RWPE2 (cell line): ENCODE data around the gene TBX15.
A peak's percentile ranks its signal among the peaks of the same experiment; 100 is the strongest.

ENCODE experiments used
- ATAC-seq: fragments of 200-7000 bp; cut with Tn5 transposase; 3 replicates; pipeline ENCODE4 v1.9.1; 2021; ENCODE audit warnings: low read depth
- DNase-seq: peaks from one replicate; pipeline ENCODE4 v3.0.0-alpha.2; 2020; ENCODE audit warnings: low spot score
- H3K27ac ChIP-seq: fragments of 450-650 bp; 2 replicates; pipeline ENCODE4 v1.5.1; 2017; ENCODE audit warnings: mild to moderate bottlenecking; ENCODE audit not compliant: poor library complexity, severe bottlenecking
- H3K27me3 ChIP-seq: fragments of 250-450 bp; sonication (Bioruptor Pico); 2 replicates; pipeline ENCODE4 v1.5.1; 2021; ENCODE audit warnings: mild to moderate bottlenecking, moderate library complexity; ENCODE audit not compliant: insufficient read depth, poor library complexity, severe bottlenecking
- H3K36me3 ChIP-seq: fragments of 250-450 bp; sonication (Bioruptor Pico); 2 replicates; pipeline ENCODE4 v1.5.1; 2020; ENCODE audit warnings: low read depth, mild to moderate bottlenecking, moderate library complexity
- H3K4me1 ChIP-seq: fragments of 250-450 bp; sonication (Bioruptor Pico); 2 replicates; pipeline ENCODE4 v1.5.1; 2021; ENCODE audit warnings: mild to moderate bottlenecking, moderate library complexity; ENCODE audit not compliant: insufficient read depth, poor library complexity, severe bottlenecking
- H3K4me3 ChIP-seq: fragments of 250-450 bp; sonication (Bioruptor Pico); 2 replicates; pipeline ENCODE4 v1.5.1; 2021; ENCODE audit warnings: mild to moderate bottlenecking, moderate library complexity; ENCODE audit not compliant: severe bottlenecking
- H3K9me3 ChIP-seq: fragments of 250-450 bp; sonication (Bioruptor Pico); 2 replicates; pipeline ENCODE4 v1.5.1; 2021; ENCODE audit warnings: mild to moderate bottlenecking, moderate library complexity; ENCODE audit not compliant: severe bottlenecking
- TF ChIP-seq, protein P1 (sequence below): fragments of 450-650 bp; IDR thresholded peaks from one replicate; pipeline ENCODE4 v1.5.1; 2017; ENCODE audit warnings: mild to moderate bottlenecking, moderate library complexity; ENCODE audit not compliant: poor library complexity, severe bottlenecking

The TBX15 gene

DNA sequence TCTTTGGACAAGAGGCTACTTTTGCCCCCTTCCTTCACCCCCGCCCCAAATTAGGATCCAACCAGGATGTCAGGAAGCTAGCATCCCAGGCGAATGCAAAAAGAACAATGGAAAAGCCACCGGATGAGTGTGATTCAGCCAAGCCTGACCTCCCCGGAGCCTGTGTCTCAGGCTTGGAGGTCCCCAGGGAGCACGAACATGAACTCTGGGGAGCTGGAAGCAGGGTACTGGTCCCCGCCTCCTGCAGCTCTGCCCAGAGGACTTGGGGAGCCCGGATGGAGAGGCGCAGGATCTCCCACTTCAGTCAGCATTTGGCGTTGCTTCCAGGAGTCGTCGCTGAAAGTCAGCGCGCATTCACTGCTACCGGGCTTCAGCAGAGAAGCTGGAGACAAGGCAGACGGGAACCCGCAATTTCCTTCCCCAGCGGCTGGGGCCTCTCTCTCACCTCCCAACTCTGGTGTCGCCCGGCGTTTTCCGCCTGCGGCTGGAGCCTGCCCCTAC, 1.8 kb upstream of the TBX15 start:
- no peaks in the 10 kb centered on the region for H3K9me3 ChIP-seq
- H3K27ac ChIP-seq: no peak overlapping the region
- H3K4me3 ChIP-seq: no peak overlapping the region
- no peaks in the 10 kb centered on the region for H3K36me3 ChIP-seq
- ATAC-seq (no peak), DNase-seq (no peak)
- H3K27me3 ChIP-seq: peaks cover 100% of the 10 kb centered on the region
- TF ChIP-seq, protein P1, sequence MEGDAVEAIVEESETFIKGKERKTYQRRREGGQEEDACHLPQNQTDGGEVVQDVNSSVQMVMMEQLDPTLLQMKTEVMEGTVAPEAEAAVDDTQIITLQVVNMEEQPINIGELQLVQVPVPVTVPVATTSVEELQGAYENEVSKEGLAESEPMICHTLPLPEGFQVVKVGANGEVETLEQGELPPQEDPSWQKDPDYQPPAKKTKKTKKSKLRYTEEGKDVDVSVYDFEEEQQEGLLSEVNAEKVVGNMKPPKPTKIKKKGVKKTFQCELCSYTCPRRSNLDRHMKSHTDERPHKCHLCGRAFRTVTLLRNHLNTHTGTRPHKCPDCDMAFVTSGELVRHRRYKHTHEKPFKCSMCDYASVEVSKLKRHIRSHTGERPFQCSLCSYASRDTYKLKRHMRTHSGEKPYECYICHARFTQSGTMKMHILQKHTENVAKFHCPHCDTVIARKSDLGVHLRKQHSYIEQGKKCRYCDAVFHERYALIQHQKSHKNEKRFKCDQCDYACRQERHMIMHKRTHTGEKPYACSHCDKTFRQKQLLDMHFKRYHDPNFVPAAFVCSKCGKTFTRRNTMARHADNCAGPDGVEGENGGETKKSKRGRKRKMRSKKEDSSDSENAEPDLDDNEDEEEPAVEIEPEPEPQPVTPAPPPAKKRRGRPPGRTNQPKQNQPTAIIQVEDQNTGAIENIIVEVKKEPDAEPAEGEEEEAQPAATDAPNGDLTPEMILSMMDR: no peak
- H3K4me1 ChIP-seq: no peaks in the 10 kb centered on the region

GRCh38 chr1:118989006-118989815, 1.1 kb upstream of the TBX15 start:
- Histone ChIP-seq H3K4me3 (no peak overlapping the region), H3K36me3 (no peaks in the 10 kb centered on the region), H3K4me1 (no peaks in the 10 kb centered on the region), H3K9me3 (no peaks in the 10 kb centered on the region), H3K27ac (no peak overlapping the region), H3K27me3 (peaks cover 100% of the 10 kb centered on the region)
- TF ChIP-seq, protein P1: no peak
- ATAC-seq (no peak), DNase-seq (no peak)

DNA sequence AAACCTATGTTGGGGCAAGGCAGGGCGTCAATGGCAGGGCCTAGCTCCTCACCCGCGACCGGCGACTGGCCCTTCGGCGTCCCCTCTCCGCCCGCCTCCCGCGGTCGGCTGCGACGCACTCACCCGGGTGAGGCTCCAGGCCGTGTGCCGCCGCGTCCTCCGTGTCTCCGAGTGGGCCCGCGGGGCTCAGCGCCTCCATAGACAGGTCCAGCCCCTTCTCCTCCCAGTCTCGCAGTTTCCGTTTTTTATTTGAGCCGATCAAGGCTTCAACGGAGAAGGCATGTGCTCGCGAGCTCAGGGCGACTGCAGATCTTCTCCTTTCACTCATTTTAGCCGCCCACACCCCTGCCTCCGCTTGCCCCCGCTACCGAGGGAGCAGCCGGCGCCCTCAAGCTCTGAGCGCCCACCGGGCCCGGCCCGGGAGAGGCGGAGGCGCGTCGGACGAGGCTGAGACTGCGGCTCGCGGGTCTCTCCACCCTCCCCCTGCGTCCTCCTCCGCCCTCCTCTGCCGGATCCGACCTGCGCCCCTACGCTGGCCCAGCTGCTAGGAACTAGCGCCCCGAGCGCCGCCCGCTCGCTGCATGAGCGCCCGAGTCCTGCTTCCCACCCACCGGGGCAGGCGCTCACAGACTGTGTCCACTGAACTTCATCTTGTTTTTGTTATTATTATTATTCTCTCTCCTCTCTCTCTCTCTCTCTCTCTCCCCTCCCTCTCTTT, 516 bp downstream of the TBX15 start:
- Histone ChIP-seq H3K27me3 (peaks cover 100% of the 10 kb centered on the region), H3K9me3 (no peaks in the 10 kb centered on the region), H3K36me3 (no peaks in the 10 kb centered on the region), H3K27ac (no peak overlapping the region), H3K4me1 (no peaks in the 10 kb centered on the region), H3K4me3 (peak overlapping the region; percentile 20)
- ATAC-seq: peak; percentile 47
- TF ChIP-seq, protein P1: no peak
- DNase-seq: no peak

DNA sequence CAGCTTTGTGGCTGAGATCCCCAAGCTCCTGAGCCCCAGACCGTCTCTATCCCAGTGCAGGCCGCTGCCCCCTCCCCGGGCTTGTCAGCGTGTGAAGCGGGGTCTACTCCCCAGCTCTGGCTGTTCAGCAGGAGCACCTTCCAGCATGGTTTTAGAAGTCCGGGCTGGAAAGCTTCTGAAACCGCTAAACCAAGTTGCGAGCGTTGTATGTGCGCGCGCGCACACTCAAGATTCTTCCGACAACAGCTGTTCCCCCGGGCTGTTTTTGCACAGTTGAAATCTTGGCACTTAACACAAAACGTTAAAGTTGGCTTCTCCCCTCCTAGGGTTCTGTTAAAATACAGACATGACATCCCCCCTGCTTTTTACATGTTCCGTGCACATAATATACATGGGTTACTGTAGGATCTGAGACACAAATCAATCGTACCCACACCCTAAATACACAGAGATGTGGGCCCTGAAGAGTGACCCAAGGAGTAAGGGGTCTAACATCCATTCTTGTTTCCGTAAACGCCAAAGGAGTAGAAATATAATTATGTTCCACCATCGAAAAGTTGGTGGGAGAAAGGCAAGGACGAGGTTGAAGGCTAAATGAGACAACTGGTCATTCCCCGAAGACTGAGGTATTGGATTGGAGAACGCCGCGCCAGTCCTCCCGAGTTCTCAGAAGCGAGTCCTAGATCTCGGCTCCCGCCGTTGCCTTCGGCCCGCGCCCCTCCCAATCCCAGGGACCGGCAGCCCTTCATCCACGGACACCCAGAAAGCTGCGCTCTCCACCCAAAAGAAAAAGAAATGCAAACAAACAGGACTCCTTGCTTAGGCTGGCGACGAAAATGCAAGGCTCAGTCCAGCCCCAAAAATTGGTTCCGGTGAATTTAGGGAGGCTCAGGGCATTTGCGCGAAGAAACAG, 1.3 kb downstream of the TBX15 start:
- H3K4me1 ChIP-seq: no peaks in the 10 kb centered on the region
- H3K27ac ChIP-seq: no peak overlapping the region
- H3K4me3 ChIP-seq: peak overlapping the region; percentile 20
- TF ChIP-seq, protein P1: no peak
- H3K27me3 ChIP-seq: peaks cover 100% of the 10 kb centered on the region
- H3K36me3 ChIP-seq: no peaks in the 10 kb centered on the region
- ATAC-seq (no peak; the same call in 2 of the 3 replicates), DNase-seq (no peak)
- H3K9me3 ChIP-seq: no peaks in the 10 kb centered on the region
